Activated CD4-positive, alpha-beta T cell treated with anti-CD3 and anti-CD28 coated beads for 48 hours (primary cell): ENCODE measurements around the gene NDRG4.

ENCODE experiments used
- DNase-seq: peaks from one replicate; pipeline ENCODE4 v3.0.0-alpha.2; 2020

The NDRG4 gene

DNA sequence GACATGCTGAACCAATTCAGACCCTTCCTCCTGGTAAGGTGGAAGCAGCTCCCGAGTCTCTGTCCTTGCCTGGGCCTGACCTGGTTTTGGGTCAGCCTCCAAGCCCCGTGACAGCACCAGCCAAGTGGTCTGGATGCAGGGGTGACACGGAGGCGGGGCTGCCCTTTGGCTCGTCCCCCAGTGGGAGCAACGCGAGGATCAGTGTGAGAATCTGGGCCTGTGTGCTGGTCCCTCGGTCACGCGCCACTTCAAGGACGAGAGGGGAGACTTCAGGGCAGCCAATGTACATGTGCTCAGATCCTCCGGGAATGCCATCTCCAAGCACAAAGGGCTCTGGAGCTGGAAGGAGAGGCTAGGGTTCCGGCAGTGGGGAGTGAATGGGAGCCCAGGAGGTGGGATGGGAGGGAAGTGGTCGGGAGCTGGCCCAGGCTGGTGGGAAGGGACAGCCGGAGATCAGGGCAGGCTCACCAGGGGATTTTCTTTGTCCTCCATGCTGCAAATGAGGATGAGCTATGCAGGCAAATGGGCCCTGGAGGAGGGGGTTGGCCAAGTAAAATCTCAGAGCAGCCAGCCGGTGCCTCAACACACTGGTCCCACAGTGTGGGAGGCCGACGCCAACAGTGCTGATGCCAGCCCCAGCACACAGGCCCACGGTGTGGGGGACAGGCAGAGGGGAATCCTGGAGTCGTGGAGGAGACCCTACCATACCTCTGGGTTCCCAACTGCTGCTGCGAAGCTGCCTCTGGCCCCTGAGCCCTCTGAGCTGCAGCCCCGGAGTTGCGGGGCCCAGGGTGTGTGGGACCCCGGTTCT is 4.2 kb upstream of the NDRG4 start:
- DNase-seq, result no peak

DNA sequence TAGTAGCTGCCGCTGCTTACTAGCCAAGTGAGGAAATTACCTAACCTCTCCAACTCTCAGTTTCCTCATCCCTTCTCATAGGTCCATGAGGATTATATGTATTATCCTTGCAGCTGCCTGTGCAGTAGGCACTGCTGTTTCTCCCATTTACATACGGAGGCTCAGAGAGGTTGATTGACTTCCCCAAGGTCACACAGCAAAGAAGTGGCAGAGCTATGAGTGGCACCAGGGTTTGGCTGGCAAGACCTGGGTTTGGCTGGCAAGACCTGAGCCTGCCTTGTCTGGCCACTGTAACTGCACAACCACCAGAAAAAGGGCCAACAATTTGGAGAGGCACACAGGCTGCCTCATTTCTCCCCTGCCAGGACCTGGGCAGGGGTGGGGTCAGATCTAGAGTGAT is 2.5 kb upstream of the NDRG4 start:
- no peak for DNase-seq

- DNase-seq, result no peak
Observed at GRCh38 chr16:58497935-58498334, 2.0 kb upstream of the NDRG4 start.

GRCh38 chr16:58498341-58499091 is 1.4 kb upstream of the NDRG4 start:
- no peak for DNase-seq

- no peak for DNase-seq
Observed at GRCh38 chr16:58499092-58499511, 841 bp upstream of the NDRG4 start.

DNA sequence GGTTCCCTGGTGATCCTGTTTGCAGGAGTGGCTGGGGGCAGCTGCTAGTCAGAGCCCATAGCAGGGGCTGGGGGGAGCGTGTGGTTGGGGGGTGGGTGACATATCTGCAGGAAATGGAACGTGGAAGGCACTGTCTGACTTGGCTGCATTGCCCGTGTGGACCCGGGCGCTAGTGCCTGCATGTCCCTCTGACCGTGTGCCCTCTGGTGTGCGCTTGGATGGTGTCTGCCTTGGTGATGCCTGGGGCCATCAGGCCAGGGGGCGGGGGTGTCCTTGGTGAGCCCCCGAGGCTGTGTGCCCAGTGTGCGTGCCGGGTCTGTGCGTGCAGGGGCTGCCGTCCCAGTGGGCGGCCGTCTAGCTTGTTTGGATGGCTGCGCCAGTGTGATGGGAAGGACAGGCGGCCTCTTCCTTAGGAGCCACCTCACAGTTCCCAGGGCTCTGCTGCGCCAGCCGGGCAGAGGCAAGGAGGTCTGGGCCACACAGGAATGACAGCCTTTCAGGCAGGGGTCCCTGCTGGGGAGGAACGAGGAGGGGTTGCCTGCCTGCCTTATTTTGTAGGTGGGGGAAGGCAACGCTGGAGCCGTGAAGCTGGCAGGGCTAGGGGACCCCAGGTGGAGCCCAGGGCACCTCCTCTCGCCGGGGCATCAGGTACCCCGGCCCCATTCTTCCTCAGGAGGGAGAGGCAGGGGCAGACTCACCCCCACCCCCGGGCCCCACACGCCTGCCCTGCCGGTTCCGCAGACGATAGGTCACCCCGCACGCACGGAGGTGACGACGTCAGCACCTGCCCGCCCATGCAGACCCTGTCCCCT is 693 bp downstream of the NDRG4 start:
- DNase-seq, result no peak

- peak; percentile 54 for DNase-seq
Observed at GRCh38 chr16:58501242-58502131, 1.5 kb downstream of the NDRG4 start.

DNA sequence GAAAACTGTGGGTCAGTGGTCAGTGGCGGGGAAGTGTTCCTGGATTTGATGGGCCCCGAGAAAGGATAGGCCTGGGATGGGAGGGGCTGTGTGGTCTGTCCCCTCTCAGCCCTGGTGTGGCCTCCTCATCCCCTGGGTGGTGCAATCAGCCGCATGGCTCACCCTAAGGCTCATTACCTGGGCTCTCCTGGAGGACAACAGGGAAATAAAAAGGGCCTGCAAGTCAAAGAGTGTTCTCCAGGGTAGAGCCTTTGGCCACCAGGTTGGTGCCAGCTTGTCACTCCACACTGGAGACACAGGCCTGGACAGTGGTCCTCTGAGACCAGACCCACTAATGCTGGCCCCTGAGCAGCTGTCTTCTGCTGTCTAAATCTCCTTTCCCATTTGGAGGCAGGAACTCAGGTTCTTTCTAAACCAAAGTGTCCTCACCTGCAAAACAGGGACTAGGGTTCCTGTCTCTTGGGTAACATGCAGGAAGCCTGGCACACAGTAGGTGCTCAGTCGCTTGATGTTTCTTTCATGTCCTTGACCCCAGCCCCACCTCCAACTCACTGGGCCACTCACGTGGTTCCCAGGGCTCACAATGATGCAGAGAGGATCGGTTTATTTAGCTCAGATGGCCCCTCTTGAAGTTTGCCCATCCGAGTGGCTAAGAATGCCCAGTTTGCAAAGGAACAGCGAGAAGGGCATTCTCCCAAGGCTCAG is 2.4 kb downstream of the NDRG4 start:
- no peak for DNase-seq

GRCh38 chr16:58503166-58503862 is 3.4 kb downstream of the NDRG4 start:
- no peak for DNase-seq

DNA sequence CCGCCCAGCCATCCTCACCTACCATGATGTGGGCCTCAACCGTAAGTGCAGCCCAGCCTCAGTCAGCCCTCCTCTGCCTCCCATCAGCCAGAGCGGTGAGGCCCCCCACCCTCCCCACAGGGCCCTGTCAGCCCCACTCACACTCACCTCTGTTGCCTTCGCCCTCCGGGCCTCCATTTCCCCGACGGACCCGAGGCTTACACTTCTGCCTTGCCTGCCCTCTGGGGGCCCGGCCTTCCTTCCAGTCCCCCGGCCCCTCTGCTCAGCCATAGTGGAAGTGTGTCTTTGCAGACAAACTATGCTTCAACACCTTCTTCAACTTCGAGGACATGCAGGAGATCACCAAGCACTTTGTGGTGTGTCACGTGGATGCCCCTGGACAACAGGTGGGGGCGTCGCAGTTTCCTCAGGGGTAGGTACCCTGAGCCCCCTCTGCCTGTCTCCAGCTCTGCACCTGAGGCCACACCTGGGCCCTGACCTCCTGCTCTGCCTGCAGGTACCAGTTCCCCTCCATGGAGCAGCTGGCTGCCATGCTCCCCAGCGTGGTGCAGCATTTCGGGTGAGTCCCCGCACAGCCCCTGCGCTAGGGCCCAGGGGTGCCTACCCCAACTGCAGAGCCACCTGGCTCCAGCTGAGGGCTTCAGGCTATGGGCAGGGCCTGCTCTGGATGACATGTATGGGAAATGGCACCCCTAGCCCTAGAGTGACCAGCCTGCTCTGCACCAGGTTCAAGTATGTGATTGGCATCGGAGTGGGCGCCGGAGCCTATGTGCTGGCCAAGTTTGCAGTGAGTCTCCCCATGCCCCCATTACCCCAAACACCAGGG is 4.1 kb downstream of the NDRG4 start:
- DNase-seq, result no peak

- DNase-seq, result no peak
Observed at GRCh38 chr16:58506241-58507194, 6.6 kb downstream of the NDRG4 start.

- DNase-seq, result no peak
Observed at GRCh38 chr16:58507195-58507962, 7.4 kb downstream of the NDRG4 start.

DNA sequence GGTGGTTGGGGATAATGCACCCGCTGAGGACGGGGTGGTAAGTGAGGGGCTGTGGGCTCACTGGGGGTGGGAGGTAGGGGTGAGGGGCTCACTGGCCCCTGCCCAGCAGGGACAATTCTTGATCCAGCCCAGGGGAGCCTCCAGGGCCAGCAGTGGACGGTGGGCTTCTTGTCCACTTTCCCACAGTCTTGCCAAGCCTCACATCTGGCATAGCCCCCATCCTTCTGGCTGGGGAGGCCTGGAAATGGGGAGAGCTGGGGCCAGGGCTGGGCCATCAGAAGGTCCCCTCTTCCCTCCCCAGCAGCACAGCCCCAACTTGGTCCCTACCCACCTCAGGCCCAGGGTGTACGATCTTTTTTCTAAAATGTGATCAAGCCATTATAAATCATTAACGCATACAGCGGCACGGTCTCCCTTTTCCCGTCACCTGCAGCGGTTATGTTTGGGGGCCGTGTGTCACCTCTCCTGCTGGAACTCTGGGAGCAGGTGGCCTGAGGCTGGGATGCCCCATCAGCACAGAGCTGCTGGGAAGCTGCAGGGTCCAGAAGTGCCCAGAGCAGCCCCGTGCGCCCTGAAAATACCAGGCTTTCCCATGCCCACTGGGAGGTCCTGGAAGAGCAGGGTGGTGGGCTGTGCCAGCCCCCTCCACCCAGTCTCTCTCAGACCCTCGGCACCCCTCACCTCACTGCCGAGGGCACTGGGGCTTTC is 8.2 kb downstream of the NDRG4 start:
- no peak for DNase-seq

DNA sequence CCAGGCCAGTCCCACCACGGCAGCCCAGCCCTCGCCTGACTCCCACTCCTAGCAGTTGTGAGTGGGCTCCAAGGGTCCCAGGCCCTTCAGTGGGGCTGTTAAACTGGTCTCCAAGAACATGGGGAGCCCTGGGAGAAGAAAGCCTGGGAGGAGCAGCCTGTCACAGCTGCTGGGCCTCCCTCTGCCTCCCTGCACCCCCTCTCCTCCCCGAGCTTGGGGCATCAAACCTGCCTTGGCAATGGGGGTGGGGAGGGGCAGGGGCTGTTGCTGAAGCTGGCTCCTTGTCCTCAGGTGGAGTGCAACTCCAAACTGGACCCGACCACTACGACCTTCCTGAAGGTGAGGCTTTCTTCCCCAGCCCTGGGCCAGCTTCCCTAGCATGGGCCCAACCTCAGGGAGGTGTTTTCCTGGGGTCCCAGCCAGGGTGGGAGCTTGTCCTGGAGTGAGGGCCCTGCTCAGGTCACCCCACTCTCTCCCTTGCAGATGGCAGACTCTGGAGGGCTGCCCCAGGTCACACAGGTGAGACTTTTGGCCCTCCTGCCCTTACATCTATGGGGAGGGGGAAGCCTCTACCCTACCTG is 8.8 kb downstream of the NDRG4 start:
- DNase-seq, result no peak

DNA sequence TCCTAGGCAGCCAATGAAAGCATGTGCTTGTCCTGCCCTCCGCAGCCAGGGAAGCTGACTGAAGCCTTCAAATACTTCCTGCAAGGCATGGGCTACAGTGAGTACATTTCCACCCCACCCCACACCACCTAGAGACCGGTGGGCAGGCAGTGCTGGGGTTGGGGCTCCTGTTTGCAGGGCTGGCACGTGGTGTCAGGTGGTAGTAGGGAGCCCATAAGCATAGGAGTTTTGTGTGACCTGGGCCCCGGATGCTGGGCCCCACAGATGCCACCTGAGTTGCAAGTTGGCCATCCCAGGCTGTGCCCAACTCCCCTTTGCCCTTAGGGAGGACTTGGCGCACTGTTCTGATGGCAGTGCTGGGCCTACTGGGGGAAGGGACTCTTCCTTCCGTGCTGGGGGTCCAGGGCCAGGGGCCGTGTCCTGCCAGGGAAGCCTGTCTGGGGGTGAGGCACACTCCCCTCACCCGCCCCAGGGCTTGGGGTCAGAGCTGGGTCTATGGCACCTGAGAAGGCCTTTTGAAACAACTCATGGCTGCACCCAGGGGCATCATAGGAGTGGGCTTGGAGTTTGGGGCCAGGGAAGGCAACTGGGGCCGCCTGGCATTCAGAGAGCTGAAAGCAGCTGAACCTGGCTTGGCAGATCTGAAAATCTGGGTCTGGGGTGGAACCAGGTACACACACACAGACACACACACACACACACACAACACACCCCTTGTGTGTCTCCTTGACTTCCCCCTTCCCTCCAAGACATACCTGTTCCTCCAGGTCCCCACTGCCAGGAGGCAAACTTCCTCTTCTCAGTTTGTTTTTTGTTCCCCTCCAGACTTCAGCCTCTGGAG is 9.5 kb downstream of the NDRG4 start:
- DNase-seq, result no peak
